ENCODE measurements around the gene R3HDM1. TPM values are rescaled to one million over a fixed set of nuclear protein-coding genes. Genes with fewer than 3 reads are reported as not detected.

R3HDM1 gene
- total RNA-seq, 1 experiment from 2014 or later = 62.6 TPM

DNA sequence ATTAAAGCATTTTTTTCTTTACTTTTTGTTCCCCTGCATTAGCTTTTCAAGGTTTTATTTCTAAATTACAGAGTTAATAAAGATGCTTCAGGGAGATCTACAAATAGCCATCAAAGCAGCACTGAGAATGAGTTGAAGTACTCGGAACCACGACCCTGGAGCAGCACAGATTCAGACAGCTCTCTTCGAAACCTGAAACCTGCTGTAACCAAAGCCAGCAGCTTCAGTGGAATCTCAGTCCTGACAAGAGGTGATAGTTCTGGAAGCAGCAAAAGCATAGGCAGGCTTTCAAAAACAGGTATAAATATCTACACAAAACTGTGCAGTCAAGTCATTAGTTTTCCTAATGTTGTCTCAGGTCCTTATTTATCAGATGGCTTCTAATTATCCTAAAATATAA lies 107.5 kb downstream of the R3HDM1 start:
- Histone ChIP-seq H3K36me3 (ENCODE audit: control insufficient read depth, insufficient read depth, low read length) (peaks cover 39% of the 10 kb centered on the region), H3K4me1 (ENCODE audit: control insufficient read depth, insufficient read depth, low read length) (no peaks in the 10 kb centered on the region), H3K27me3 (ENCODE audit: control insufficient read depth, insufficient read depth, low read length) (no peaks in the 10 kb centered on the region), H3K4me3 (ENCODE audit: low read depth in 2 of 2, low read length in 2 of 2) (no peak overlapping the region), H3K9me3 (ENCODE audit: control insufficient read depth, insufficient read depth, low read depth, low read length) (no peaks in the 10 kb centered on the region), H3K27ac (ENCODE audit: low read length) (no peak overlapping the region)
- ChIA-PET POLR2A (no interaction called here), CTCF (no interaction called here)
- intact Hi-C loops (cut with micrococcal nuclease; ENCODE audit: unreplicated experiment) (no loop called here), in situ Hi-C loops (cut with HindIII; ENCODE audit: low pct_unique_long_range_greater_than_20kb, low sequenced_read_pairs) (no loop called here)
- no peak for TF ChIP-seq SIN3A (IDR thresholded peaks at IDR 0.05; ENCODE audit: borderline replicate concordance, insufficient read depth, low read depth, low read length)
- no peak for TF ChIP-seq POLR2AphosphoS5 (IDR thresholded peaks at IDR 0.05; ENCODE audit: low read depth, low read length)
- TF ChIP-seq, protein P1, sequence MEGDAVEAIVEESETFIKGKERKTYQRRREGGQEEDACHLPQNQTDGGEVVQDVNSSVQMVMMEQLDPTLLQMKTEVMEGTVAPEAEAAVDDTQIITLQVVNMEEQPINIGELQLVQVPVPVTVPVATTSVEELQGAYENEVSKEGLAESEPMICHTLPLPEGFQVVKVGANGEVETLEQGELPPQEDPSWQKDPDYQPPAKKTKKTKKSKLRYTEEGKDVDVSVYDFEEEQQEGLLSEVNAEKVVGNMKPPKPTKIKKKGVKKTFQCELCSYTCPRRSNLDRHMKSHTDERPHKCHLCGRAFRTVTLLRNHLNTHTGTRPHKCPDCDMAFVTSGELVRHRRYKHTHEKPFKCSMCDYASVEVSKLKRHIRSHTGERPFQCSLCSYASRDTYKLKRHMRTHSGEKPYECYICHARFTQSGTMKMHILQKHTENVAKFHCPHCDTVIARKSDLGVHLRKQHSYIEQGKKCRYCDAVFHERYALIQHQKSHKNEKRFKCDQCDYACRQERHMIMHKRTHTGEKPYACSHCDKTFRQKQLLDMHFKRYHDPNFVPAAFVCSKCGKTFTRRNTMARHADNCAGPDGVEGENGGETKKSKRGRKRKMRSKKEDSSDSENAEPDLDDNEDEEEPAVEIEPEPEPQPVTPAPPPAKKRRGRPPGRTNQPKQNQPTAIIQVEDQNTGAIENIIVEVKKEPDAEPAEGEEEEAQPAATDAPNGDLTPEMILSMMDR (IDR thresholded peaks at IDR 0.05) = no peak
- TF ChIP-seq, protein P2, sequence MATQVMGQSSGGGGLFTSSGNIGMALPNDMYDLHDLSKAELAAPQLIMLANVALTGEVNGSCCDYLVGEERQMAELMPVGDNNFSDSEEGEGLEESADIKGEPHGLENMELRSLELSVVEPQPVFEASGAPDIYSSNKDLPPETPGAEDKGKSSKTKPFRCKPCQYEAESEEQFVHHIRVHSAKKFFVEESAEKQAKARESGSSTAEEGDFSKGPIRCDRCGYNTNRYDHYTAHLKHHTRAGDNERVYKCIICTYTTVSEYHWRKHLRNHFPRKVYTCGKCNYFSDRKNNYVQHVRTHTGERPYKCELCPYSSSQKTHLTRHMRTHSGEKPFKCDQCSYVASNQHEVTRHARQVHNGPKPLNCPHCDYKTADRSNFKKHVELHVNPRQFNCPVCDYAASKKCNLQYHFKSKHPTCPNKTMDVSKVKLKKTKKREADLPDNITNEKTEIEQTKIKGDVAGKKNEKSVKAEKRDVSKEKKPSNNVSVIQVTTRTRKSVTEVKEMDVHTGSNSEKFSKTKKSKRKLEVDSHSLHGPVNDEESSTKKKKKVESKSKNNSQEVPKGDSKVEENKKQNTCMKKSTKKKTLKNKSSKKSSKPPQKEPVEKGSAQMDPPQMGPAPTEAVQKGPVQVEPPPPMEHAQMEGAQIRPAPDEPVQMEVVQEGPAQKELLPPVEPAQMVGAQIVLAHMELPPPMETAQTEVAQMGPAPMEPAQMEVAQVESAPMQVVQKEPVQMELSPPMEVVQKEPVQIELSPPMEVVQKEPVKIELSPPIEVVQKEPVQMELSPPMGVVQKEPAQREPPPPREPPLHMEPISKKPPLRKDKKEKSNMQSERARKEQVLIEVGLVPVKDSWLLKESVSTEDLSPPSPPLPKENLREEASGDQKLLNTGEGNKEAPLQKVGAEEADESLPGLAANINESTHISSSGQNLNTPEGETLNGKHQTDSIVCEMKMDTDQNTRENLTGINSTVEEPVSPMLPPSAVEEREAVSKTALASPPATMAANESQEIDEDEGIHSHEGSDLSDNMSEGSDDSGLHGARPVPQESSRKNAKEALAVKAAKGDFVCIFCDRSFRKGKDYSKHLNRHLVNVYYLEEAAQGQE (IDR thresholded peaks at IDR 0.05; ENCODE audit: insufficient read depth in 1 of 2, low read depth in 2 of 2, low read length in 1 of 2) = no peak
- TF ChIP-seq TCF7L2 (IDR thresholded peaks at IDR 0.05; ENCODE audit: low read depth, low read length) = no peak
- BruUV-seq (replicated peaks) = no TSS peak
- ATAC-seq (no peak), DNase-seq (ENCODE audit: low read depth, low spot score) (no peak)

GRCh38 chr2:135641156-135642068 lies 110.1 kb downstream of the R3HDM1 start:
- TF ChIP-seq, protein P2 (IDR thresholded peaks at IDR 0.05; ENCODE audit: insufficient read depth in 1 of 2, low read depth in 2 of 2, low read length in 1 of 2) = no peak
- no peak for TF ChIP-seq POLR2AphosphoS5 (IDR thresholded peaks at IDR 0.05; ENCODE audit: low read depth, low read length)
- intact Hi-C loops (cut with micrococcal nuclease; ENCODE audit: unreplicated experiment) (no loop called here), in situ Hi-C loops (cut with HindIII; ENCODE audit: low pct_unique_long_range_greater_than_20kb, low sequenced_read_pairs) (no loop called here)
- CTCF ChIA-PET = no interaction called here
- no peak overlapping the region for H3K27ac ChIP-seq (ENCODE audit: low read length)
- no peaks in the 10 kb centered on the region for H3K9me3 ChIP-seq (ENCODE audit: control insufficient read depth, insufficient read depth, low read depth, low read length)
- BruUV-seq (replicated peaks) = no TSS peak
- no peaks in the 10 kb centered on the region for H3K4me1 ChIP-seq (ENCODE audit: control insufficient read depth, insufficient read depth, low read length)
- ATAC-seq (no peak), DNase-seq (ENCODE audit: low read depth, low spot score) (no peak)
- H3K27me3 ChIP-seq (ENCODE audit: control insufficient read depth, insufficient read depth, low read length) = no peaks in the 10 kb centered on the region
- no peak overlapping the region for H3K4me3 ChIP-seq (ENCODE audit: low read depth in 2 of 2, low read length in 2 of 2)
- POLR2A ChIA-PET = interaction anchor here (0.7 kb wide), 1 partner anchor 168 kb away, joined by 3 read pairs; no protein-coding TSS in a partner anchor
- peaks cover 29% of the 10 kb centered on the region for H3K36me3 ChIP-seq (ENCODE audit: control insufficient read depth, insufficient read depth, low read length)

Data from Panc1 (cell line).